Transverse colon (tissue), 4 donors: Measurements from ENCODE around the gene ANKS3. TPM values are rescaled to one million over a fixed set of nuclear protein-coding genes. Genes with fewer than 3 reads are reported as not detected.

Experiments used
- DNase-seq: peaks from one replicate; pipeline ENCODE4 v3.0.0-alpha.2; 2019
- H3K27ac ChIP-seq, 4 donors: fragments of 200-600 bp; sonication (generic); 2 replicates each; pipeline ENCODE4 v1.5.1; 2016 to 2018; ENCODE audit warnings: inconsistent platforms in 4 of 4
- H3K27me3 ChIP-seq: fragments of 200-600 bp; sonication (generic); 2 replicates; pipeline ENCODE4 v1.5.1; 2017; ENCODE audit warnings: inconsistent platforms
- H3K36me3 ChIP-seq, 4 donors: fragments of 200-600 bp; sonication (generic); 2 replicates each; pipeline ENCODE4 v1.5.1; 2017 to 2019; ENCODE audit warnings: inconsistent platforms in 4 of 4
- H3K4me1 ChIP-seq, 4 donors: fragments of 200-600 bp; sonication (generic); 2 replicates each; pipeline ENCODE4 v1.5.1; 2017 to 2020; ENCODE audit warnings: inconsistent platforms in 4 of 4
- H3K4me3 ChIP-seq, 4 donors: fragments of 200-600 bp; sonication (generic); 1 replicate in 1 of 4; 2 replicates in 3 of 4; pipeline versions ENCODE4 v1.5.1 to v1.6.1; 2017 to 2019; ENCODE audit warnings: inconsistent platforms in 4 of 4
- H3K9me3 ChIP-seq, 2 donors: fragments of 200-600 bp; sonication (generic); 2 replicates each; pipeline ENCODE4 v1.5.1; 2017 to 2019; ENCODE audit warnings: inconsistent platforms in 2 of 2
- CTCF ChIP-seq, 5 experiments: fragments of 200-600 bp in 3 of 5; fragments of 450-650 bp in 2 of 5; sonication (generic) in 3 of 5; IDR thresholded peaks; 1 replicate in 2 of 5; 2 replicates in 3 of 5; pipeline ENCODE4 v1.5.1; 2016 to 2017; ENCODE audit warnings: antibody characterized with exemption in 5 of 5, inconsistent platforms in 3 of 5, mild to moderate bottlenecking in 2 of 5, moderate library complexity in 1 of 5
- EP300 ChIP-seq: sonication (generic); formaldehyde crosslinking; IDR thresholded peaks from one replicate; pipeline ENCODE4 v1.6.1; 2017; ENCODE audit warnings: antibody characterized with exemption, low read depth
- POLR2A ChIP-seq: fragments of 450-650 bp; IDR thresholded peaks from one replicate; pipeline ENCODE4 v1.6.1; 2016; ENCODE audit warnings: antibody characterized with exemption, mild to moderate bottlenecking, moderate library complexity
- POLR2AphosphoS5 ChIP-seq, 3 donors: sonication (generic); formaldehyde crosslinking; IDR thresholded peaks; one replicate each; pipeline ENCODE4 v1.6.1; 2016; ENCODE audit warnings: antibody characterized with exemption in 3 of 3
- WGBS, 2 donors: methylation state at CpG; one replicate each; pipeline ENCODE4 v1.1.5; 2018; ENCODE audit warnings: low coverage in 1 of 2; 5-methylcytosine and 5-hydroxymethylcytosine counted together
- in situ Hi-C, 4 donors: fragments of 200-750 bp; cut with MboI; loops; one replicate each; pipeline versions ENCODE4 v1.15.0 to v1.15.1; 2017; ENCODE audit warnings: low sequenced_read_pairs in 3 of 4, low pct_ligation_motif_present in 1 of 4, low pct_unique_long_range_greater_than_20kb in 1 of 4
- intact Hi-C: fragments of 100-400 bp; cut with DNase I; formaldehyde crosslinking; loops from one replicate; pipeline ENCODE4 v1.15.1; 2023; ENCODE audit warnings: low total_unique reads
- small RNA-seq, 4 donors: library from RNA; depleted of rRNA; stranded (forward); fragments of <200 nt; gene quantifications; one replicate each; pipeline ENCODE3, GENCODE V24; 2016
- total RNA-seq, 4 donors: library from RNA; depleted of rRNA; stranded (reverse); fragments of >200 nt; gene quantifications; one replicate each; pipeline ENCODE4 v1.1.0, GENCODE V29; 2016

The ANKS3 gene
- total RNA-seq, 4 donors from 2014 or later = 14.9 to 38.4 (median 25.0) TPM

- intact Hi-C loops (loop anchor here (5.0 kb wide), 1 partner anchor 60 kb away; no protein-coding TSS in a partner anchor), in situ Hi-C loops (no loop called here)
- peaks cover 0 to 9% (median 3%) of the 10 kb centered on the region in 4 donors for H3K36me3 ChIP-seq
- H3K9me3 ChIP-seq = no peaks in the 10 kb centered on the region
- 97% methylated on average over 8 of the region's 8 CpGs; no CpG with 5 or more reads in 1 of the 2 donors for WGBS, 2 donors
- H3K27me3 ChIP-seq = no peaks in the 10 kb centered on the region
- H3K27ac ChIP-seq = no peak overlapping the region
- TF ChIP-seq EP300 = no peak
- no peak for TF ChIP-seq POLR2A
- TF ChIP-seq POLR2AphosphoS5 (IDR thresholded peaks at IDR 0.05) = no peak
- no peak for TF ChIP-seq CTCF (IDR thresholded peaks at IDR 0.05)
- DNase-seq = no peak
- H3K4me1 ChIP-seq = peaks cover 0 to 1% (median 0%) of the 10 kb centered on the region in 4 donors
- H3K4me3 ChIP-seq = no peak overlapping the region
Observed at GRCh38 chr16:4647644-4647980, 86.5 kb downstream of the ANKS3 start.

- Histone ChIP-seq H3K27me3 (no peaks in the 10 kb centered on the region), H3K9me3 (no peaks in the 10 kb centered on the region), H3K4me1 (no peaks in the 10 kb centered on the region), H3K36me3 (peaks cover 0 to 6% (median 2%) of the 10 kb centered on the region in 4 donors), H3K4me3 (no peak overlapping the region), H3K27ac (no peak overlapping the region)
- intact Hi-C loops (loop anchor here (5.0 kb wide), 1 partner anchor 60 kb away; no protein-coding TSS in a partner anchor), in situ Hi-C loops (no loop called here)
- 95% methylated on average over 21 of the region's 22 CpGs; no CpG with 5 or more reads in 1 of the 2 donors for WGBS, 2 donors
- TF ChIP-seq CTCF (IDR thresholded peaks at IDR 0.05) (no peak), EP300 (no peak), POLR2AphosphoS5 (IDR thresholded peaks at IDR 0.05) (no peak), POLR2A (no peak)
- DNase-seq = no peak
Observed at GRCh38 chr16:4646773-4647643, 87.1 kb downstream of the ANKS3 start.

Small RNA genes within 50 kb of the gene (small RNA-seq; reads per million reads assigned to genes)
- 0 to 0.28 (median 0) reads per million in 4 donors for gene MIR6769A
- gene RF00017 = 0 reads per million in 4 donors

Other genes with a start within 250 kb of the ANKS3 start
- 10 to 100 TPM in 3 of 4 donors, 1 to 10 TPM in 1; 8.8 to 29.5 (median 19.0) TPM for gene CDIP1, start 195.5 kb downstream of the ANKS3 start, total RNA-seq
- not detected for gene C16orf96, start 177.9 kb downstream of the ANKS3 start, total RNA-seq
- gene UBALD1, start 119.4 kb downstream of the ANKS3 start, total RNA-seq = 10 to 100 TPM in 2 of 4 donors, 1 to 10 TPM in 2; 8.6 to 18.0 (median 10.5) TPM
- gene MGRN1, start 109.4 kb downstream of the ANKS3 start, total RNA-seq = 100 to 1,000 TPM in 1 of 4 donors, 10 to 100 TPM in 3; 49.1 to 127 (median 79.5) TPM
- gene NUDT16L1, start 40.7 kb downstream of the ANKS3 start, total RNA-seq = 10 to 100 TPM; 32.6 to 62.7 (median 54.3) TPM
- gene DNAAF8, start 266 bp upstream of the ANKS3 start, total RNA-seq = 1 to 10 TPM in 1 of 4 donors, under 1 TPM in 2, not detected in 1; 0.55 to 2.9 (median 0.60) TPM
- 10 to 100 TPM in 3 of 4 donors, 1 to 10 TPM in 1; 9.7 to 31.2 (median 11.6) TPM for gene ZNF500, start 32.9 kb upstream of the ANKS3 start, total RNA-seq
- not detected for gene SEPTIN12, start 54.1 kb upstream of the ANKS3 start, total RNA-seq
- 100 to 1,000 TPM in 3 of 4 donors, 10 to 100 TPM in 1; 88.0 to 450 (median 252) TPM for gene SMIM22, start 61.1 kb upstream of the ANKS3 start, total RNA-seq
- gene ROGDI, start 68.4 kb upstream of the ANKS3 start, total RNA-seq = 10 to 100 TPM; 28.1 to 75.2 (median 43.7) TPM
- gene GLYR1, start 113.0 kb upstream of the ANKS3 start, total RNA-seq = 10 to 100 TPM; 50.2 to 88.4 (median 74.0) TPM
- 10 to 100 TPM; 33.6 to 60.2 (median 53.0) TPM for gene UBN1, start 113.2 kb upstream of the ANKS3 start, total RNA-seq
- gene PPL, start 202.9 kb upstream of the ANKS3 start, total RNA-seq = 10 to 100 TPM; 13.5 to 28.8 (median 22.8) TPM
- gene SEC14L5, start 224.1 kb upstream of the ANKS3 start, total RNA-seq = 1 to 10 TPM in 1 of 4 donors, under 1 TPM in 3; 0.32 to 6.2 (median 0.53) TPM